ENCODE results near the gene TMEM86B.
A peak's percentile ranks its signal among the peaks of the same experiment; 100 is the strongest.

The TMEM86B gene

GRCh38 chr19:55232986-55233385 is 4.4 kb upstream of the TMEM86B start:
- TF ChIP-seq POLR2AphosphoS5 (IDR thresholded peaks at IDR 0.05; ENCODE audit: low read depth, low read length) (no peak), SIN3A (IDR thresholded peaks at IDR 0.05; ENCODE audit: borderline replicate concordance, insufficient read depth, low read length) (no peak), FOXP2 (optimal IDR thresholded peaks at IDR 0.05; ENCODE audit: borderline replicate concordance, extremely low read depth, extremely low read length, insufficient read depth) (no peak), TAF1 (IDR thresholded peaks at IDR 0.05; ENCODE audit: borderline replicate concordance, insufficient read depth, low read length) (no peak), REST (IDR thresholded peaks at IDR 0.05; ENCODE audit: insufficient read depth in 1 of 2, low read depth in 2 of 2, low read length in 2 of 2) (no peak)

GRCh38 chr19:55232286-55232602 is 3.7 kb upstream of the TMEM86B start:
- TF ChIP-seq TAF1 (IDR thresholded peaks at IDR 0.05; ENCODE audit: borderline replicate concordance, insufficient read depth, low read length) (no peak), REST (IDR thresholded peaks at IDR 0.05; ENCODE audit: insufficient read depth in 1 of 2, low read depth in 2 of 2, low read length in 2 of 2) (no peak), POLR2AphosphoS5 (IDR thresholded peaks at IDR 0.05; ENCODE audit: low read depth, low read length) (no peak), SIN3A (IDR thresholded peaks at IDR 0.05; ENCODE audit: borderline replicate concordance, insufficient read depth, low read length) (no peak), FOXP2 (optimal IDR thresholded peaks at IDR 0.05; ENCODE audit: borderline replicate concordance, extremely low read depth, extremely low read length, insufficient read depth) (no peak)

DNA sequence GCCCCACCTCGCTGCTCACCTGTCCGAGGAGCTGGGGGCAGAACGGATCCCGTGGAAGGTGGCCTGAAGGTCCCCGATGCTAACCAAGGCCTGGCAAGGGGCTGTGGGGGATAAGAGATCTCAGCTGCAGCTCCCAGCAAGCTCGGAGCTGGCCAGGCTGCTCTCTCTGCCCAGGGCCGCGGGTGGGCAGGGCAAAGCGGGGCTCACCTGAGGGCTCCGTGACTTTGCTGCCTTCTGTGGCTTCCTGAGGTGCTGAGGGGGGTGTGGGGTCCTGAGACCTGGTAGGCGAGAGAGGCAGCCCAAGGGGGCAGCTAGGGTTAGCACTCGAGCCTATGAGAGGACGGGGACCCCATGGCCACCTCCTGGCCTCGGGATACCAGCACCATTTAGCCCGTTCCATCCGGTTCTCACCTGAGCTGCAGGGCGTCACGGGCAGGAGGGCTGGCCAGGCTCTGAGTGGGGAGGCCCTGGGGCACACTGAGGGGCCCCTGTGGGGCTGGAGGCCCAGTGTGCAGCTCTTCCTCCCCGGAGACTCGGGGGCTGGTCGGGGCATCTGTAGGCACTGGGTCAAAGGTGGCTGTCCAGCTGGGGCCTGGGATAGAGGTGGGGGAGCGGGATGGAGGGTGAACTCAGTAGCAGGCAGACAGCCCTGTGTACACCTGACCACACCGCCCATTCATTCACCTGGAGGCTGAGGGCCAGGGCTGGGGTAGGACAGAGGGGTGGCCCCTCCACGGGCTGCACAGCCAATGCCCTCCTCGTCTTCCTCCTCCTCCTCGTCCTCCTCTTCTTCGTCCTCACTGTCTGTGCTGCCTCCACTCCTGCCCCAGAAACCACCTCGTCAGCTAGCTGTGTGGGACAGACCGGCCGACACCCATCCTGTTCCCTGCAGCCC is 3.1 kb upstream of the TMEM86B start:
- 0 out of 2 replicates have a peak, but pooled peaks have one; percentile 28 for TF ChIP-seq POLR2AphosphoS5 (IDR thresholded peaks at IDR 0.05; ENCODE audit: low read depth, low read length)
- no peak for TF ChIP-seq REST (IDR thresholded peaks at IDR 0.05; ENCODE audit: insufficient read depth in 1 of 2, low read depth in 2 of 2, low read length in 2 of 2)

DNA sequence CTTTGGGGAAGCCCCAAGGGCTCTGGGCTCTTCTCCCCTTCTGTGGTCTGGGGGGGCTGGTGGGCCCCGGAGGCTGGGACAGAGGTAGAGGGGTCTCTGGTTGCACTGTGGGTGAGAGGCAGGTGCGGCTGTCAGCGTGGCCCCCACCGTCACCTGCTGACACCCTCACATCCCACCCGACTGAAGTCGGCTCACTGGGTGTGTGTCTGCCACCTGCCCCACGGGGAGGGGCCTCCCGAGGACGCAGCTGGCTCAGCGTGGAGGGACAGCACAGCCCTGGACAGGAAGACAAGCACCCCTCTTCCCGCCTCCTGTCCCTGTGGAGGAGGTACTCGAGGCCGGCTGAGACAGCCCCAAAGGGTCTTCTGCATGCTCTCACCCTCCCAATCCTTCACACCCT is 2.2 kb upstream of the TMEM86B start:
- TF ChIP-seq POLR2AphosphoS5 (IDR thresholded peaks at IDR 0.05; ENCODE audit: low read depth, low read length) (no peak), REST (IDR thresholded peaks at IDR 0.05; ENCODE audit: insufficient read depth in 1 of 2, low read depth in 2 of 2, low read length in 2 of 2) (no peak), TAF1 (IDR thresholded peaks at IDR 0.05; ENCODE audit: borderline replicate concordance, insufficient read depth, low read length) (no peak), SIN3A (IDR thresholded peaks at IDR 0.05; ENCODE audit: borderline replicate concordance, insufficient read depth, low read length) (no peak), FOXP2 (optimal IDR thresholded peaks at IDR 0.05; ENCODE audit: borderline replicate concordance, extremely low read depth, extremely low read length, insufficient read depth) (no peak)
